Right lung (tissue), 5 donors: ENCODE data around the gene TEAD2. TPM values are rescaled to one million over a fixed set of nuclear protein-coding genes. Genes with fewer than 3 reads are reported as not detected.
"Not testable (repeated sequence)": the region's sequence is repeated elsewhere in the genome, so short reads cannot be mapped to it uniquely, and the experiment has no call there.

Experiments
- DNase-seq, 2 donors: peaks; one replicate each; pipeline ENCODE4 v3.0.0-alpha.2; 2013
- polyA plus RNA-seq, 5 donors: library from polyadenylated mRNA; unstranded; fragments of 120-200 nt; gene quantifications; one replicate each; pipeline versions ENCODE4 v1.2.1 to v1.2.3, GENCODE V29; 2013; ENCODE audit warnings: inconsistent platforms in 1 of 5, low replicate concordance in 1 of 5; ENCODE audit not compliant: insufficient read length in 5 of 5, insufficient read depth in 1 of 5

Gene TEAD2
- polyA plus RNA-seq, 5 donors, result 105 to 138 (median 117) TPM

- DNase-seq, result no peak
Observed at GRCh38 chr19:49335071-49335783, 27.0 kb downstream of the TEAD2 start, which contains the start of gene CD37. TSS of gene CD37 (plus strand) at chr19:49335406. CDS start at chr19:49335541, 135 bp downstream.

GRCh38 chr19:49333811-49334288 is 28.4 kb downstream of the TEAD2 start:
- DNase-seq, result no peak

GRCh38 chr19:49333418-49333805 is 28.8 kb downstream of the TEAD2 start:
- no peak for DNase-seq

GRCh38 chr19:49332691-49333417 is 29.4 kb downstream of the TEAD2 start:
- not testable (repeated sequence) for DNase-seq

- no peak for DNase-seq
Observed at GRCh38 chr19:49331616-49332055, 30.6 kb downstream of the TEAD2 start.

GRCh38 chr19:49331187-49331586 is 31.0 kb downstream of the TEAD2 start:
- DNase-seq, result not testable (repeated sequence)

GRCh38 chr19:49328741-49329140 is 33.5 kb downstream of the TEAD2 start:
- no peak for DNase-seq

- DNase-seq, result no peak
Observed at GRCh38 chr19:49327878-49328544, 34.2 kb downstream of the TEAD2 start.

- no peak for DNase-seq
Observed at GRCh38 chr19:49326165-49326704, 36.0 kb downstream of the TEAD2 start.

GRCh38 chr19:49325756-49326155 is 36.5 kb downstream of the TEAD2 start:
- not testable (repeated sequence) for DNase-seq

- no peak for DNase-seq
Observed at GRCh38 chr19:49324801-49325576, 37.2 kb downstream of the TEAD2 start, which contains the start of gene SLC6A16. TSS of gene SLC6A16 (minus strand) at chr19:49325191. CDS start at chr19:49311347, 13,844 bp downstream.

- DNase-seq, result no peak
Observed at GRCh38 chr19:49318296-49318695, 43.9 kb downstream of the TEAD2 start.

GRCh38 chr19:49316284-49316683 is 45.9 kb downstream of the TEAD2 start:
- DNase-seq, result no peak

- DNase-seq, result no peak
Observed at GRCh38 chr19:49315111-49315510, 47.1 kb downstream of the TEAD2 start.

- DNase-seq, result no peak
Observed at GRCh38 chr19:49309087-49309486, 53.1 kb downstream of the TEAD2 start.

- DNase-seq, result not testable (repeated sequence)
Observed at GRCh38 chr19:49306734-49307133, 55.5 kb downstream of the TEAD2 start.

- no peak for DNase-seq
Observed at GRCh38 chr19:49301866-49302252, 60.4 kb downstream of the TEAD2 start.

GRCh38 chr19:49301165-49301865 is 60.9 kb downstream of the TEAD2 start:
- peak; percentile 36 to 45 for DNase-seq

- DNase-seq, result not testable (repeated sequence)
Observed at GRCh38 chr19:49298653-49299052, 63.6 kb downstream of the TEAD2 start.

- no peak for DNase-seq
Observed at GRCh38 chr19:49297403-49297802, 64.8 kb downstream of the TEAD2 start.
